Ishikawa (cell line): Measurements from ENCODE around the gene KIF15.

Experiments used
- CEBPB ChIP-seq: IDR thresholded peaks from 2 replicates; pipeline ENCODE4 v1.6.1; 2012
- CREB1 ChIP-seq: IDR thresholded peaks from 2 replicates; pipeline ENCODE4 v1.6.1; 2012; ENCODE audit warnings: low read depth
- EP300 ChIP-seq: IDR thresholded peaks from 2 replicates; pipeline ENCODE4 v1.6.1; 2012; ENCODE audit warnings: borderline replicate concordance
- RAD21 ChIP-seq: IDR thresholded peaks from 2 replicates; pipeline ENCODE4 v1.6.1; 2012; ENCODE audit warnings: low read depth
- TAF1 ChIP-seq: IDR thresholded peaks from 2 replicates; pipeline ENCODE4 v1.6.1; 2012; ENCODE audit warnings: low read depth, mild to moderate bottlenecking
- ZBTB7A ChIP-seq: IDR thresholded peaks from 2 replicates; pipeline ENCODE4 v1.6.1; 2012; ENCODE audit warnings: low read depth
- TF ChIP-seq, protein P1 (sequence below): IDR thresholded peaks from 2 replicates; pipeline ENCODE4 v1.6.1; 2012
- TF ChIP-seq, protein P2 (sequence below): IDR thresholded peaks from 2 replicates; pipeline ENCODE4 v1.6.1; 2012; ENCODE audit warnings: low read depth, mild to moderate bottlenecking

DNA sequence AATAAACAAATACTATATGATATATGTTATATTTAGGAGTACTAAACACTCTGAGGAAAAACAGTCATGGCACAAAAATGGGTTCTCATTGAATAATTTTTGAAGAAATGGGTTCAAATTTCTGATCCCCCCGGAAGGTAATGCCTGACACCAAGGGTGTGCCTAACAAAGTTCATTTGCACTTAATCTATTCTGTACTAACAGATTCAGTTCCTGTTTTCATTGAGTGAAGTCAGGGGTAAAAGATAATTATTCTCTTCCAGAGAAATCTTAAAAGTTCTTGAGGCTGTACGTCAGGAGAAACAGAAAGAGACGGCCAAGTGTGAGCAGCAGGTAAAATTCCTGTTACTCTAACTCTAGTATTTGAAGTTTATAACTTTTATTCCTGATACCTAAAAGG, 65.6 kb downstream of the KIF15 start:
- TF ChIP-seq RAD21 (no peak), ZBTB7A (no peak), TAF1 (no peak), CREB1 (no peak), EP300 (no peak), CEBPB (no peak)
- TF ChIP-seq, protein P1, sequence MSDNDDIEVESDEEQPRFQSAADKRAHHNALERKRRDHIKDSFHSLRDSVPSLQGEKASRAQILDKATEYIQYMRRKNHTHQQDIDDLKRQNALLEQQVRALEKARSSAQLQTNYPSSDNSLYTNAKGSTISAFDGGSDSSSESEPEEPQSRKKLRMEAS = no peak
- TF ChIP-seq, protein P2, sequence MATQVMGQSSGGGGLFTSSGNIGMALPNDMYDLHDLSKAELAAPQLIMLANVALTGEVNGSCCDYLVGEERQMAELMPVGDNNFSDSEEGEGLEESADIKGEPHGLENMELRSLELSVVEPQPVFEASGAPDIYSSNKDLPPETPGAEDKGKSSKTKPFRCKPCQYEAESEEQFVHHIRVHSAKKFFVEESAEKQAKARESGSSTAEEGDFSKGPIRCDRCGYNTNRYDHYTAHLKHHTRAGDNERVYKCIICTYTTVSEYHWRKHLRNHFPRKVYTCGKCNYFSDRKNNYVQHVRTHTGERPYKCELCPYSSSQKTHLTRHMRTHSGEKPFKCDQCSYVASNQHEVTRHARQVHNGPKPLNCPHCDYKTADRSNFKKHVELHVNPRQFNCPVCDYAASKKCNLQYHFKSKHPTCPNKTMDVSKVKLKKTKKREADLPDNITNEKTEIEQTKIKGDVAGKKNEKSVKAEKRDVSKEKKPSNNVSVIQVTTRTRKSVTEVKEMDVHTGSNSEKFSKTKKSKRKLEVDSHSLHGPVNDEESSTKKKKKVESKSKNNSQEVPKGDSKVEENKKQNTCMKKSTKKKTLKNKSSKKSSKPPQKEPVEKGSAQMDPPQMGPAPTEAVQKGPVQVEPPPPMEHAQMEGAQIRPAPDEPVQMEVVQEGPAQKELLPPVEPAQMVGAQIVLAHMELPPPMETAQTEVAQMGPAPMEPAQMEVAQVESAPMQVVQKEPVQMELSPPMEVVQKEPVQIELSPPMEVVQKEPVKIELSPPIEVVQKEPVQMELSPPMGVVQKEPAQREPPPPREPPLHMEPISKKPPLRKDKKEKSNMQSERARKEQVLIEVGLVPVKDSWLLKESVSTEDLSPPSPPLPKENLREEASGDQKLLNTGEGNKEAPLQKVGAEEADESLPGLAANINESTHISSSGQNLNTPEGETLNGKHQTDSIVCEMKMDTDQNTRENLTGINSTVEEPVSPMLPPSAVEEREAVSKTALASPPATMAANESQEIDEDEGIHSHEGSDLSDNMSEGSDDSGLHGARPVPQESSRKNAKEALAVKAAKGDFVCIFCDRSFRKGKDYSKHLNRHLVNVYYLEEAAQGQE = no peak
